HL-60/S4 (cell line): Measurements from ENCODE around the gene IP6K1.

ENCODE experiments used
- in situ Hi-C: fragments of 300-500 bp; cut with MboI; formaldehyde crosslinking; loops from 2 replicates; pipeline ENCODE4 v1.14.3; 2022; ENCODE audit warnings: low sequenced_read_pairs

Gene IP6K1

DNA sequence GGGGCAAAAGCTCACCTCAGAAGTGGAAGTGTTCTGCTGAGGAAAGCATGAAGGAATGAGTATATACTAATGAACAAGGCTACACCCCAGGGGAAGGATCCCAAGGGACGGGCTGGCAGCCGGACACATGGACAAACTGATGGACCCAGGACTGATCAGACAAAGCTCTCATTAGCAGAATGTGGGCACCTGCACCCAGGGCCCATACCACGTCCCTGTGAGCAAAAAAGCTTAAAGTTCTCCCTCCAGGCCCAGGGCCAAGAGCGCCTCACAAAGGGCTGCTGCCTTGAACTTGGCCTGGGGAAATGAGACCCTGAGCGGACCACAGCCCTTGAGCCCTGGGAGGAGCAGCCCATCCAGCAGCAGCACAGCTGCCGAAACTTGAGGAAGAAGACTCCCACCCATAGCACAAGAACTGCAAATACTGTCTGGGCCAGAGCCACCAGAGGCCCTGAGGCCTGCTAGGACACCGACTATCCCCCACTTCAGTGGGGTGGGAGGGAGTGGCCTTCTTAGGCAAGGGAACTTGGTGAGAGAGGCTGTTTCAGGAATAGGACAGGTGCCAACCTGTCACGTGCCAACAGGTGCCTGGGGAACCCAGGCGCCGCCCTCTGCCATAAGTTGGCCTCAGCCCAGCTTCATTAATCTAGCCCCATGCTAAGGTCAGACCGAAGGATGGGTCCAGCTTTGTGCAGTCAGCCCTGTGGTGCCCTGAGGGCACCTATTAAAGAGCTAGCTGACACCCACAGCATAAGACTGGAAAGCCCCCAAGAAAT, 60.2 kb downstream of the IP6K1 start:
- in situ Hi-C loops = no loop called here

DNA sequence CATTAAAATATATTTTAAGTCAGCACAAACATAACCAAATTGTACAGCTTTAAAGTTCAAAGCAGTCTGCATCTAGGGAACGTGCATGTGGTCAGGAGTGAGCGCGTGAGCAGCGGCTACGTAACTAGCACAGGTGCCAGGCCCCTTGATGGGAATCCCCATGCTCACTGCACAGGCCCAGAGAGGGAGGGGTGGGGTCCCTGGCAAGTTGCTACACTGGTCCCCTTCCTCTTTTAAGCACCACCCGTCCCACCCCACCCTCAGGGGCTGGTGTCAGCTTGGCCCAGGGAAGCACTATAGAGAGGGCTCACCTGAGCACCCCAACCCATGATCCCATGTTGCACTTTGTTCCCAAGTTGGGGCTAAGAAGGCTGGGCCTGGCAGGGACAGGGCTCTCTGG, 61.8 kb downstream of the IP6K1 start:
- in situ Hi-C loops = no loop called here

DNA sequence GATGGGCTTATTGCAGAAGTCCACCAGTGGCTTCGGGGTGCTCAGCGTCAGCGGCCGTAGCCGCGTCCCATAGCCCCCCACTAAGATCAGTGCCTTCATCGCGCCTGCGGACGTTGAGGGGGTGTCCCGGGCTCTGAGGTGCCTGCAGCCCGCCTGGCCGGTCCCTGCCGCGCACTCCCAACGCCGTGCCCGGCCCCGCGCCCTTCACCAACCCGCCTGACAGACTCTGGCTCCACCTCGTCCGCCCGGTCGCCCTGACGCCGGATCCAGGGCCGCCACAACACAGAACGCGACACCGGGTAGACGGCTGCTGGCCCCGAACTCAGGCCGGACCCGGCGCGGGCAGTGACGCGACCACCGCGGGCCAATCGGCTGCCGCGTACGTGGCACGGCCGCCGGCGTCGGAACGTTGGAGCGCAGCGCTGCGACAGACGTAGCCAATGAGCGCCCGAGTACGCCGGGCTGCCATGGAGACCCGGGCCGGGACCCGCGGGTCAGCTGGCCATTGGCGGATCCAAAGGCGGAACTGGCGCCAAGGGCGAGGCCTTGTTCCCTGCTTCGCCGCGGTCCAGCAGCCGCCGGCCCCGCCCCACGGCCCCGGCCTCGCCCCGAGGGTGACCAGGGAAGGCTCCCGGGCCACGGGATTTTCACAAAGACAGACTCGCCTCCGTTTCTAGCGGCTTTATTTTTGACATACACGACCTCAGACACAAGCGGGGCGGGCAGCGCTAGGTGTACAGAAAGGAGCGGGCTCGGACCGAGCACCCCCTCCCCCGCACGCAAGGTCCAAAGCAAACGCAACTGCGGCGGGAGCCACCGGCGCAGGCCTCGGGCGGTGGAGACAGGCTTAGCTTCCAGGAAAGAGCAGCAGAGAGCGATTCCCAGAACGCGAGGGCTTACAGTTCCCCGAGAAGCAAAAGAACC, 62.5 kb downstream of the IP6K1 start, which contains the start of gene GMPPB:
TSS of gene GMPPB (minus strand) at position 324 of the 924 bp plus-strand sequence. CDS start at position 99, 225 bp downstream.
- in situ Hi-C loops = no loop called here

DNA sequence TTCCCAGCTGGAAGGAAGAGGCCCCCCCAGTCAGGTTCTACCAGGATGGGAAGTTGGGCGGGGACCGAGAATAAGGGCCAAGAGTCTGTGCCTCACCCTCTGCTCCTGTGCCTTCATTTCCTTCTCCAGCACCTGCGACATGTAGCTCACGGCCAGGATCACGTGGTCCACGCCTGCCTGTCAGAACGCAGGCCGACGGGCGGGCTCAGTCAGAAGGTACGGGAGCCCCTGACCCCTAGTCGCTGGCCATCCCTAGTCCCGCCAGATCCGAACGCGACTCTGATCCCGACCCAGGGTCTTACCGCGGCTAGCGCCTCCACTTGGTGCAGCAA, 63.1 kb downstream of the IP6K1 start:
- in situ Hi-C loops = no loop called here

DNA sequence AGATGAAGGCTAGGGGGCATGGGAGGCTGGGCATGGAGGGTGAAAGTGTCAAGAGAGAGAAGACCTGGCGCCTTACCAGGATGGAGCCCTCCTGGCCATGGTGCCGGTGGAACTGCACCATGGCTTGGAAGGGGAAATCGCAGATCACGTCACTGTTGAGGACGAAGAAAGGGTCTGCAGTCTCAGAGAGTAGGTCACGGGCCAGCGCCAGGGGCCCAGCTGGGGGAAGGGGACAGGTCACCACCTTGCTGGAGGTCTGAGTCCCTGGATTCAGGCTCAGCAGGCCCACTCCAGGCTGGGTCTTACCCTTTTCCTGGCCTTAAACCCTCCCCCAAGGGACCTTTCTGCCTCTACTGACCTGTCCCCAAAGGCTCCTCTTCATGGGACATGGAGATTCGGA, 63.4 kb downstream of the IP6K1 start:
- in situ Hi-C loops = no loop called here

DNA sequence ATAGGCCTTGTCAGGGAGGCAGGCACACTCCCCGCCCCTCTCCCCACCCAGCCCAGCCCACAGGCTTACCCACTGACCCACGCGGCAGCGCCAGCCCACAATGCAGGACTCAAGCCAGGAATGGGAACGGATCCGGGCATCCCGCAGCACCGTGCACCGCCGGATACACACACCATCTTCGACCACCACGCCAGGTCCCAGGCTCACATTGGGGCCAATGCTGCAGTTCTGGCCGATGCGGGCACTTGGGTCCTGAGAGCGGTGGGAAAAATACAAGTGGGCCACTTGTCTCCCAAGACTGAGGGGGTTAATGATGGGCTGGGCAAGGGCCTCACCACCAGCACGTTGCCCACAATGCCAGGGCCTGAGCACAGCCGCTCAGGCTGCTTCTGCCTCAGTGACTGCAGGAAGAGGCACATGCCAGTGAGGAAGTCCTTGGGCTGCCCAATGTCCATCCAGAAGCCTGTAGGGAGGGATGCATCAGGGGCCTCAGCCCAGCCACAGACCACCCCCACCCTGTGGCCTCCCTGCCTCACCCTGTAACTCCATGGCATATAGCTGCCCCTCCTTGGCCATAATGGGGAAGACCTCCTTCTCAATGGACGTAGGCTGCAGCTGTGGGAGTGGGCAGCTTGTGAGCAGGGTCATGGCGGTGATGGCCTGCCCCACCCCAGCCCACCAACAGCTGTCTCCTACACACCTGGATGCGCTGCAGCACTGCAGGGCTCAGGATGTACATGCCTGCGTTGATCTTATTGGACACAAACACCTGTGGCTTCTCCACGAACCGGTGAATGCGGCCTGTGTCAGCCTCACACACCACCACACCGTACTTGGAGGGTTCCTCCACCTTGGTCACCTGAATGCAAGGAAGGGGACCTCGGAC, 64.2 kb downstream of the IP6K1 start:
- in situ Hi-C loops = no loop called here

DNA sequence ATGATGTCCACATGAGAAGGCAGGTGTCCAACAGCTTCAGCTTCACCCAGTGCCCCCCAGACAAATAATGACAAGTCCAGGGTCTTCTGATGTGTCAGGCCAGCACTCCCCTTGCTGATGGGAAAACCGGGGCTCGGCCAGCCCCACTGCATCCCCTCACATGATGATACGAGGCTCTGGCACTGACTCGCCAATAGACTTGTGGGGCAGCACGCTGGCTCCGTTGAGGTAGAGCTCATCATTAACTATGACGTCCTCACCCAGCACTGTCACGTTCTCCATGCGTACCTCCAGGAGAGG, 64.8 kb downstream of the IP6K1 start:
- in situ Hi-C loops = no loop called here

DNA sequence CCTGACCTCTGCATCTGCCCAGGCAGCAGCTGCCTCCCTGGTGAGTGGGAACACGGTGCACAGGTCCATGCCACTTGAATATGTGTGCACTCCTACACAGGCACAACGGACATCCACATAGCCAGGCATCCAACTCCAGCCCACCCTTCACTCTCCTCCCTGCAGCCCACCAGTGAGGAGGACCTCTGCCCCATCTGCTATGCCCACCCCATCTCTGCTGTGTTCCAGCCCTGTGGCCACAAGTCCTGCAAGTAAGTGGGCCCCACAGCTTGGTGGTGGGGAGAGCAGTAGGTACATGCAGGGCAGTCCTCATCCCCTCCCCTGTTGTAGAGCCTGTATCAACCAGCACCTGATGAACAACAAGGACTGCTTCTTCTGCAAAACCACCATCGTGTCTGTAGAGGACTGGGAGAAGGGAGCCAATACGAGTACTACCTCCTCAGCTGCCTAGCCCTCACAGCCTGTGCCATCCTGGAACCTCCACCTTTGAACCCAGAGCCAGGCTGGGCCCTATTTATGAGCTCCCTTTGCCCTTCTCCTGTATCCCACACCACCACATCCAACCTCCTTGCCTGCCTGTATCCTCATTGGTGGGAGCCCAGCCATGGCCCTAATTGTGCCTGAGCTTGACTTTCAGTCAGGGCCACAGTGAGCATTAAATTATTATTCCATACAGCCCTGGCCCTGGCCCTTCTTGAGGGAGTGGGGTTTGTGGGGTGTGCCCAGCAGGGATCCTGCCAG, 65.3 kb downstream of the IP6K1 start:
- in situ Hi-C loops = no loop called here

DNA sequence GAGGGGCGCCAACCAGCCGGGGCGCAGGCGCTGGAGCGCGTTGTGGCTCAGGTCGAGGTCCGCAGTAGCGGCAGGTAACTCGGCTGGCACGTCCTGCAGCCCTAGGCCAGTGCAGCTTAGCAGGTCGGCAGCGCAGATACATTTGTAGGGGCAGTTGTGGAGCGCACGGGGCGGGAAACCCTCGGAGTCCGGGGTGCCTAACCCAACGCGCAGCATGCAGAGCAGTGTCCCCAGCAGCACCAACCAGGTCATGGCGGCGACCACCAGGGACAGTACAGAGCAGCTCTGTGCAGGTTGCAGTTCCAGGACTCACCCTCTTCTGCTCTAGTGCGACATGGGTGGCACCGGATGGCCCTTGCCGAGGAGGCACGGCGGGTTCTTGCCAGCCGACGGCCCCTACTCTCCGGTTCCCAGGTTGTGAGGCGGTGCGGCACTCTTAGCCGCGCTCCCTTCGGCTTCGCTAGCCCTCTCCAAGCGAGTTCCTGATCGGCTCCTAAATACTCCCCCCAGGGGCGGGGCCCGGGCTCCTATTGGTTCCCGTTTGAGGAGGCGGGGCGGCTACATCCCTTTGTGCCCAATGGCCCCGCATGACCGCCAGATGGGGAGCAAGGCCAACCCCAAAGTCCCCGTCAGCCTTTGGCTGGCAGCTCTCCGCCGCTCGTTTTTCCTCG, 67.0 kb downstream of the IP6K1 start, which contains the start of gene AMIGO3:
TSS of gene AMIGO3 (minus strand) at position 471 of the 671 bp plus-strand sequence. CDS start at position 252, 219 bp downstream.
- in situ Hi-C loops = no loop called here

DNA sequence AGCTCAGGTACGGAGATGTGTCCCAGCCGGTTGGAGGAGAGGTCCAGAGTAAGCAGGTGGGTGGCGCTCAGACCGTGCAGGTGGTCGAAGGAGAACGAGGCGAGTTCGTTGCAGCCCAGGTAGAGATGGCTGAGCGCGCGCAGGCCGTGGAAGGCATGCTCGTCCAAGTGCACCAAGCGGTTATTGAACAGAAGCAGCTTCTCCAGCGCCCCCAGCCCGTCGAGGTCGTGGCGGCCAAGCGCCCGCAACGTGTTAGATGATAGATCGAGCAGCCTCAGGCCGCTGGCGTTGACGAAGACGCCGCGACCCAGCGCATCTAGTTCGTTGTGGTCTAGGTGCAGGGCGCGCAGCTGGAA, 67.5 kb downstream of the IP6K1 start:
- in situ Hi-C loops = no loop called here

DNA sequence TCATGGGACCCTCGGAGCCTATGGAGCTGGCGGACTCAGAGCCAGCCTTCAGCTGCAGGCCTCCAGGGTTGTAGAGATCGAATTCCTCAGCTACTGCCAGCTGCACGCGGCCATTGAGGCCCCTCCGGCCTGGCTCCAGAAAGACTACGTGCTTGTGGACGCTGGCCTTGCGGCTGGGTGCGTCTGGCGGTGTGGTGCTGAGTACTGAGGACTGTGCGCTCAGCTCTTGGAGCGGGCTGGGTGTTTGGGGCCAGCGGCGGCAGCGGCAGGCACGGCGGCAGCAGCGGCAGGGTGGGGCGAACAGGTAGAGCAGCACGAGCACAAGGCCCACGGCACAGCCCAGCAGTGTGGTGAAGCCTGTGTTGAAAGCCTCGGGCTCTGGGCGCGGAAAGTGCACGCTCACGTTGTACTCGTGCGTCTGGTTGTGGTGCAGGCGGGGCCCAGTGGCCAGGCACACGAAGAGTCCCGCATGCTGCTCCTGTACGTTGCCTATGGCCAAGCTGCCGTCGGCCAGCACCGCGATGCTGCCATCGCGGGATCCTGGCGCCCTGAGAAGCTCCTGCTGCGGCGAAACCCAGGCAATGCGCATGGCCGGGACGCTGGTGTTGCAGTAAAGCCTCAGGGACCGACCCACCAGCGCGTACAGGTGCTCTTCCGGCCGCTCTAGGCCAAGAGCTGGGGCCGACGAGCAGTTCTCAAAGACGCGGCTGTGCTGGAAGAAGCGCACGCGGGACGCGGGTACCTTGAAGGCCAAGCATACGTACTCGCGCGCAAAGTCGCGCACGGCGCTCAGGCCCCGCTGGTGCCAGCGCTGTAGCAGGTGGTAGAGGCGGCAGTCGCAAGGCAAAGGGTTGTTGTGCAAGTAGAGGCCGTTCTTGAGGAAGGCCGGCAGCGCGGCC, 68.1 kb downstream of the IP6K1 start:
- in situ Hi-C loops = no loop called here

DNA sequence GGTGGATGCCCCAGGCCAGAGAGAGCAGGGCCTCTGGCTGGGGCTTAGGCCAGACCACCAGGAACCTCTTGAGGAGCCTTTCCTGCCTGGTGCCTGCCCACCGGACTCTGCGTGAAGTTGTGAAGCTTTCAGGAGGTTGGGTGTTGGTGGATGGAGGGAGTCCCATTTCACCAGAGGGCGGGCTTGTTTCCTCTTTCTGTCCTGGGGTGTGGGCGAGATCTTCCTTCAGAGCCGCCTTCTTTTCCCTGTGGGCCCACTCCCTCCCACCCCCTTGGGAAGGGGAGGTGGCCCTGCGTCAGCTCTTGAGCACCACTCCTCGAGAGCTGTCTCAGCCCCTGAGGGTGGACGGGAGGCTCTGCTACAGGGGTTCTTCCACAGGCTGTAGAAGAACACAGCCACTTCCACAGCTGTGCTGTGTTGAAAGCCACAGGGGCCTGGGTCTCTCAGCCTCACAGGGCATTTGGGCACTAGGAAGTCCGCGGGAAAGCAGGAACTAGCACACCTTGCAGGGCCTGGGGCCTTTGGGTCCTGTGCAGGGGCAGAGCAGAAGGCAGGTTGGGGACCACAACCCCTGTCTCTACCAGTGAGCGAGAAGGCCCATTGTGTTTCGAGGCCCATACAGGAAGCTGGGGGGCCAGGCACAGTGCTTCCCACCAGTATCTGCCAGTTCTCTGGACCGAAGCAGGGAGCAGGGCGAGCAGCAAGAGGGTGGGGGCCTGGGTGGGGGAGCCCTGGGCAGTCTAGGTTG, 69.0 kb downstream of the IP6K1 start:
- in situ Hi-C loops = no loop called here

DNA sequence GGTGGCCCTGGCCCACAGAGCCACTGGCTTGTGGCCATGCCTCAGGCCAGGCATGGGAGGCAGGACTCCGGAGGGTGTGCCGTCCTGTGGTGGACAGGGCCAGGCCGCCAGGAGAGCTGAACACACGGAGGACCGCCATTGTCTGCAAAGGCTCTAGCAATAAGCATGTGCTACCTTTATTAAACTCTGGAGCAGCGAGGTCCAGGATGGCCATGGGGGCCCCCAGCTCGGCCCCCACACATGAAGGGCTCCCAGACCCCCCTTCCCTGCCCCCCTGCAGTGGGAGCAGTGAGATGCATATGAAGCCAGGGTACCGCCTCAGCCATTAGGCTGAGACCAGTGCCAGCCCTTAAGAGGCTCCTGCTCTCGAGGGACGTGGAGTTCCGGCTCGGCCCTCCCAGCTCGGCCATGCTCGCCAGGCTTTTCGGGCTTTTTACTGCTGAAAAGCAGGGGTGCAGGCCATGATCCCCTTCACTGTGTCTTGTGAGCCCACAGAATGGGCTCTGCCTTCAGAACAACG, 69.6 kb downstream of the IP6K1 start:
- in situ Hi-C loops = no loop called here

DNA sequence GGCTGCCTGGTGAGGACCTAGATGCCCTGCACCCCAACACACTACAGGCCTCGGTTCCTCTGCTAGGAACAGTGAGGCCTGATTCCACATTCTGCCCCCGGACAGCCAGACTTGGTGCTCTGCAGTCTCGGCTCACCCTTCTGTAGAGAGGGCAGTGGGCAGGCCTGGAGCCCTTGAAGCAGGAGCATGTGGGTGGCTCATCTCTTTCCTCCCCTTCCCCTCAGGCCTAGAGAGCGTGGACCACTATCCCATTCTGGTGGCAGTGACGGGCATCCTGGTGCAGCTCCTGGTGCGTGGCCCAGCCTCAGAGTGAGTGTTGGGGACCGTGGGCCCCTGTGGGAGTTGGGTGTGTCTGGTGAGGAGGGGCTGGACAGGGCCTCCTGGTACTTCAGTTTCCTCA, 70.2 kb downstream of the IP6K1 start:
- in situ Hi-C loops = no loop called here

DNA sequence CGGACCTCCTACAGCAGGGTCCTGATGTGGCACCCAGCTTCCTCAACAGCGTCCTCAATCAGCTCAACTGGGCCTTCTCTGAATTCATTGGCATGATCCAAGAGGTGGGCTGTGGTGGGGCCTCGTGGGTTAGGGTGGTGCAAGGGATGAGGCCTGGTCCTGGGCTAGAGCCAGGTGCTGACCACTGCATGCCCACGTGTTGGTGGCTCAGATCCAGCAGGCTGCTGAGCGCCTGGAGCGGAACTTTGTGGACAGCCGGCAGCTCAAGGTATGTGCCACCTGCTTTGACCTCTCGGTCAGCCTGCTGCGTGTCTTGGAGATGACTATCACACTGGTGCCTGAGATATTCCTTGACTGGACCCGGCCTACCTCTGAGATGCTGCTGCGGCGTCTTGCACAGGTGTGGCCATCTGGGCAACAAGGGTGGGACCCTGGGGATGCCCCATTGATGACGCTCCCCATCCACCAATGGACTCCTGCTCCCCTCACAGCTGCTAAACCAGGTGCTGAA, 70.7 kb downstream of the IP6K1 start:
- in situ Hi-C loops = no loop called here

DNA sequence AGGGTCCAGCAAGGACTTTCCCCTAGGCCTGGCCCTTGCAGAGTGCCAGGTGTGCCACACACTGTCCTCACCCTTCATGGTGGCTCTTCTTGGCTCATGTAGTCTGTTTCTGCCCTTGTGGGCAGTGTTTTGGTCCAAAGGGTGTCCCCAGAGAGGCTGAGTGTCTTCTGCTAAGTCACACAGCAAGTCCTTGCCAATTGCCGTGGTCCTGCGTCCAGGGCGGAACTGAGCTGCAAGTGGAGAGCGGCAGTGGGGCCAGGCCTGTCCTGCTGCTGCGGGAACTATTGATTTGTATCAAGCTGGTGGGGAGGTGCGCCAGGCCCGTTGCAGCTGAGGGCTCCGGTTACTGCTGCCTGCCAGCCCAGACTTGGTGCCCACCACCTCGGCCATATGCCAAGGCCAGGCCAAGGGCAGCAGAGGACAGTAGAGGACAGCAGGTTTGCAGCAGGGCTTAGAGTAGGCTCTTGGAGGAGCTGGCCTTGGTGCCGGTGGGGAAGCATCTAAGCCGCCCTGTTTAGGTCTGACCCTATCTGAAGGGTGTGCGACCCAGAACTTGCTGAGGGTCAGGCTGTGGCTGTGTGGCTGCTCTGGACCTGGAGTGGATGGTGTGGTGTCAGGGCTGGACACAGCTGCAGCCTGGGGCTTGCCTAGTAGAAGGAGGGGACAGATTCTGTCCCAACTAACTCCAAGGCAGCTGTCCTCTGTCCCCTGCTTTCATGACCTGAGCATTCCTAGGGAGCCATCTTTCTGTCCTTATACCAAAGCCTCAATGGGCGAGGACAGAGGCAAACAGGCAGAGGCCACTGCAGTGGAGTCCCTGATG, 71.4 kb downstream of the IP6K1 start:
- in situ Hi-C loops = no loop called here
